A549 (cell line): ENCODE results near the gene AMOT. TPM values are rescaled to one million over a fixed set of nuclear protein-coding genes. Genes with fewer than 3 reads are reported as not detected.

ENCODE experiments used
- ATAC-seq, 2 experiments: fragments of 200-7000 bp in 1 of 2; fragments of >200 bp in 1 of 2; cut with Nextera tagmentation in 1 of 2; cut with Tn5 transposase in 1 of 2; 3 replicates each; pipeline versions ENCODE4 v1.8.0 to v1.9.1; 2018 to 2020; ENCODE audit warnings: mild to moderate bottlenecking in 1 of 2, moderate library complexity in 1 of 2
- CTCF ChIA-PET: fragments of 300-600 bp; sonication (Branson Sonifier 250); formaldehyde crosslinking; extraction: SDS; loops from one replicate; lab custom pipeline; 2021; ENCODE audit warnings: antibody characterized with exemption, inconsistent platforms; lab: Yijun Ruan, JAX
- POLR2A ChIA-PET: fragments of 350-600 bp; formaldehyde crosslinking; extraction: SDS; loops from one replicate; lab custom pipeline; 2021; ENCODE audit warnings: antibody characterized with exemption, inconsistent platforms; lab: Yijun Ruan, JAX
- DNase-seq, 2 experiments: peaks; one replicate each; pipeline versions ENCODE4 v3.0.0 to v3.0.0-alpha.2; 2011 to 2016; ENCODE audit warnings: low read depth in 1 of 2, low spot score in 1 of 2
- FAIRE-seq: peaks from 2 replicates; lab custom pipeline; 2011; peaks lifted over from hg19 to GRCh38; lab: Jason Lieb, UNC
- H3K27ac ChIP-seq, 2 experiments: fragments of >200 bp; sonication (Bioruptor Twin); formaldehyde crosslinking; 3 replicates each; pipeline ENCODE4 v1.5.1; 2016 to 2017
- H3K4me1 ChIP-seq: fragments of >200 bp; sonication (Bioruptor Twin); formaldehyde crosslinking; 3 replicates; pipeline ENCODE4 v1.6.1; 2016
- H3K4me2 ChIP-seq: fragments of >200 bp; sonication (Bioruptor Twin); formaldehyde crosslinking; 3 replicates; pipeline ENCODE4 v1.6.1; 2016
- H3K4me3 ChIP-seq: fragments of >200 bp; sonication (Bioruptor Twin); formaldehyde crosslinking; 3 replicates; pipeline ENCODE4 v1.5.1; 2016
- H3K9me3 ChIP-seq: fragments of >200 bp; sonication (Bioruptor Twin); formaldehyde crosslinking; 3 replicates; pipeline ENCODE4 v1.6.1; 2016
- CBX2 ChIP-seq: fragments of 200-600 bp; sonication (generic); IDR thresholded peaks from 2 replicates; pipeline ENCODE4 v1.6.1; 2016; ENCODE audit warnings: low read depth, mild to moderate bottlenecking, borderline replicate concordance
- CHD2 ChIP-seq: fragments of 150-350 bp; IDR thresholded peaks from 2 replicates; pipeline ENCODE4 v1.6.1; 2014; ENCODE audit warnings: low read length; ENCODE audit not compliant: partially characterized antibody
- EHMT2 ChIP-seq: fragments of 200-600 bp; sonication (generic); IDR thresholded peaks from 2 replicates; pipeline ENCODE4 v1.6.1; 2016; ENCODE audit warnings: antibody characterized with exemption, low read depth, mild to moderate bottlenecking, moderate library complexity
- ESRRA ChIP-seq: fragments of 150-350 bp; IDR thresholded peaks from 2 replicates; pipeline ENCODE4 v1.6.1; 2014; ENCODE audit warnings: mild to moderate bottlenecking, low read length, borderline replicate concordance
- FOXS1 ChIP-seq: fragments of 250-450 bp; sonication (Bioruptor Pico); IDR thresholded peaks from 2 replicates; pipeline ENCODE4 v1.5.0; 2020; ENCODE audit warnings: mild to moderate bottlenecking, moderate library complexity
- GATA3 ChIP-seq: IDR thresholded peaks from 2 replicates; pipeline ENCODE4 v1.6.1; 2012; ENCODE audit warnings: borderline replicate concordance
- HEYL ChIP-seq: fragments of 250-450 bp; sonication (Bioruptor Pico); IDR thresholded peaks from 2 replicates; pipeline ENCODE4 v1.8.0; 2021; ENCODE audit warnings: mild to moderate bottlenecking, moderate library complexity
- NFE2L2 ChIP-seq: fragments of 150-350 bp; conservative IDR thresholded peaks from 2 replicates; pipeline ENCODE4 v1.6.1; 2014; ENCODE audit warnings: low read length
- NR3C1 ChIP-seq: fragments of >200 bp; sonication (Bioruptor Twin); formaldehyde crosslinking; IDR thresholded peaks from 3 replicates; pipeline ENCODE4 v1.6.1; 2017
- PHF8 ChIP-seq: fragments of 200-600 bp; sonication (generic); IDR thresholded peaks from 2 replicates; pipeline ENCODE4 v1.6.1; 2016; ENCODE audit warnings: low read depth, mild to moderate bottlenecking, antibody characterized with exemption, moderate library complexity, borderline replicate concordance
- POLR2A ChIP-seq: IDR thresholded peaks from 2 replicates; pipeline ENCODE4 v1.6.1; 2012; ENCODE audit warnings: mild to moderate bottlenecking, low read length
- RAD21 ChIP-seq, 2 experiments: fragments of >200 bp in 1 of 2; sonication (Bioruptor Twin) in 1 of 2; formaldehyde crosslinking in 1 of 2; IDR thresholded peaks in 1 of 2; conservative IDR thresholded peaks in 1 of 2; 2 replicates in 1 of 2; 3 replicates in 1 of 2; pipeline ENCODE4 v1.6.1; 2012 to 2018; ENCODE audit warnings: inconsistent platforms in 1 of 2
- RNF2 ChIP-seq: fragments of 200-600 bp; sonication (generic); IDR thresholded peaks from 2 replicates; pipeline ENCODE4 v1.6.1; 2016; ENCODE audit warnings: low read depth, mild to moderate bottlenecking, antibody characterized with exemption, moderate library complexity, borderline replicate concordance
- SMC3 ChIP-seq: fragments of >200 bp; sonication (Bioruptor Twin); formaldehyde crosslinking; IDR thresholded peaks from 3 replicates; pipeline ENCODE4 v1.6.1; 2018; ENCODE audit warnings: inconsistent platforms
- SREBF2 ChIP-seq: fragments of 450-650 bp; IDR thresholded peaks from 2 replicates; pipeline ENCODE4 v1.6.1; 2014; ENCODE audit warnings: mild to moderate bottlenecking, moderate library complexity
- ZNF302 ChIP-seq: fragments of 250-450 bp; sonication (Bioruptor Pico); IDR thresholded peaks from 2 replicates; pipeline ENCODE4 v1.9.0; 2021; ENCODE audit warnings: inconsistent platforms, mild to moderate bottlenecking, moderate library complexity
- ZSCAN20 ChIP-seq: fragments of 250-450 bp; sonication (Bioruptor Pico); IDR thresholded peaks from 2 replicates; pipeline ENCODE4 v1.8.0; 2022; ENCODE audit warnings: mild to moderate bottlenecking, moderate library complexity
- WGBS: methylation state at CpG from one replicate; pipeline ENCODE4 v1.1.6; 2017; ENCODE audit errors: missing lambda C conversion rate; 5-methylcytosine and 5-hydroxymethylcytosine counted together
- polyA plus RNA-seq, 4 experiments: library from polyadenylated mRNA; depleted of rRNA in 3 of 4; stranded (reverse); fragments of >200 nt; fragmentation: RNase III in 1 of 4; extraction: RNeasy Plus Mini Kit Qiagen cat#74134 plus additional on column Dnase treatment in 1 of 4; gene quantifications; 2 replicates in 3 of 4; 3 replicates in 1 of 4; pipeline ENCODE4 v1.2.3, GENCODE V29; 2011 to 2017
- TF ChIP-seq, protein P1 (sequence below): fragments of 200-600 bp; sonication (generic); IDR thresholded peaks from 2 replicates; pipeline ENCODE4 v1.6.1; 2016; ENCODE audit warnings: antibody characterized with exemption, mild to moderate bottlenecking, moderate library complexity
- TF ChIP-seq, protein P2 (sequence below): IDR thresholded peaks from 2 replicates; pipeline ENCODE4 v1.6.1; 2012; ENCODE audit warnings: low read depth, borderline replicate concordance
- TF ChIP-seq, protein P3 (sequence below): fragments of 250-450 bp; sonication (Bioruptor Pico); IDR thresholded peaks from 2 replicates; pipeline ENCODE4 v1.5.0; 2020; ENCODE audit warnings: low read depth, mild to moderate bottlenecking, moderate library complexity

Gene AMOT
- polyA plus RNA-seq, 2 of the 4 experiments (the other 2 are of a cell fraction), result 0.03 to 0.05 TPM

DNA sequence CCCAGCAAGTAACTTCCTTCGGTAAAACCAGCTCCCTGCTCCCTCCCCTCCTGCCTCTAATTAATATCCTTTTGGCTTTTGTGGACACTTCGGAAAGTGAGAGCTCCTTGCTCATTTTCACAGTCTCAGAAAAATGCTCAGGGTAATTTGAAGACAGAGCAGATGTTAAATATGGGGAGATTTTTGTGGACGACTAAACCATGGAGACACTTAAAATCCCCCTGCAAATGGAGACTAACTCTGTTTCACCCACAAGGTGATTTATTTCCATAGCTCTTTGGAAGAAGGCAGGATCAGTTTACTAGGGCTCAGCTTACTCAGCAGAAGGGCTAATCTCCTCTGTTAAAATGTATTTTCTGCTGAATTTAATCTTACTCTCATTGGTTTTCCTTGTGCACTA lies 12.2 kb upstream of the AMOT start:
- WGBS, result 58% methylated on average over 3 of the region's 3 CpGs
- no peak overlapping the region for H3K4me2 ChIP-seq
- no peak for DNase-seq
- H3K27ac ChIP-seq, result no peak overlapping the region
- H3K4me1 ChIP-seq, result no peaks in the 10 kb centered on the region
- H3K4me3 ChIP-seq, result no peak overlapping the region
- FAIRE-seq, result no peak
- POLR2A ChIA-PET, result no interaction called here
- TF ChIP-seq POLR2A, result no peak
- TF ChIP-seq RAD21 (conservative IDR thresholded peaks at IDR 0.05 in 1 of 2, IDR thresholded peaks at IDR 0.05 in 1 of 2), result no peak
- TF ChIP-seq, protein P1, sequence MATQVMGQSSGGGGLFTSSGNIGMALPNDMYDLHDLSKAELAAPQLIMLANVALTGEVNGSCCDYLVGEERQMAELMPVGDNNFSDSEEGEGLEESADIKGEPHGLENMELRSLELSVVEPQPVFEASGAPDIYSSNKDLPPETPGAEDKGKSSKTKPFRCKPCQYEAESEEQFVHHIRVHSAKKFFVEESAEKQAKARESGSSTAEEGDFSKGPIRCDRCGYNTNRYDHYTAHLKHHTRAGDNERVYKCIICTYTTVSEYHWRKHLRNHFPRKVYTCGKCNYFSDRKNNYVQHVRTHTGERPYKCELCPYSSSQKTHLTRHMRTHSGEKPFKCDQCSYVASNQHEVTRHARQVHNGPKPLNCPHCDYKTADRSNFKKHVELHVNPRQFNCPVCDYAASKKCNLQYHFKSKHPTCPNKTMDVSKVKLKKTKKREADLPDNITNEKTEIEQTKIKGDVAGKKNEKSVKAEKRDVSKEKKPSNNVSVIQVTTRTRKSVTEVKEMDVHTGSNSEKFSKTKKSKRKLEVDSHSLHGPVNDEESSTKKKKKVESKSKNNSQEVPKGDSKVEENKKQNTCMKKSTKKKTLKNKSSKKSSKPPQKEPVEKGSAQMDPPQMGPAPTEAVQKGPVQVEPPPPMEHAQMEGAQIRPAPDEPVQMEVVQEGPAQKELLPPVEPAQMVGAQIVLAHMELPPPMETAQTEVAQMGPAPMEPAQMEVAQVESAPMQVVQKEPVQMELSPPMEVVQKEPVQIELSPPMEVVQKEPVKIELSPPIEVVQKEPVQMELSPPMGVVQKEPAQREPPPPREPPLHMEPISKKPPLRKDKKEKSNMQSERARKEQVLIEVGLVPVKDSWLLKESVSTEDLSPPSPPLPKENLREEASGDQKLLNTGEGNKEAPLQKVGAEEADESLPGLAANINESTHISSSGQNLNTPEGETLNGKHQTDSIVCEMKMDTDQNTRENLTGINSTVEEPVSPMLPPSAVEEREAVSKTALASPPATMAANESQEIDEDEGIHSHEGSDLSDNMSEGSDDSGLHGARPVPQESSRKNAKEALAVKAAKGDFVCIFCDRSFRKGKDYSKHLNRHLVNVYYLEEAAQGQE, result no peak
- TF ChIP-seq GATA3, result no peak
- TF ChIP-seq PHF8, result no peak
- TF ChIP-seq ZNF302, result no peak
- TF ChIP-seq, protein P2, sequence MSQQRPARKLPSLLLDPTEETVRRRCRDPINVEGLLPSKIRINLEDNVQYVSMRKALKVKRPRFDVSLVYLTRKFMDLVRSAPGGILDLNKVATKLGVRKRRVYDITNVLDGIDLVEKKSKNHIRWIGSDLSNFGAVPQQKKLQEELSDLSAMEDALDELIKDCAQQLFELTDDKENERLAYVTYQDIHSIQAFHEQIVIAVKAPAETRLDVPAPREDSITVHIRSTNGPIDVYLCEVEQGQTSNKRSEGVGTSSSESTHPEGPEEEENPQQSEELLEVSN, result no peak
- no peak for TF ChIP-seq ESRRA
- no peak for TF ChIP-seq NR3C1
- TF ChIP-seq NFE2L2, result no peak
- ATAC-seq, result no peak
- no peaks in the 10 kb centered on the region for H3K9me3 ChIP-seq
- CTCF ChIA-PET, result no interaction called here

DNA sequence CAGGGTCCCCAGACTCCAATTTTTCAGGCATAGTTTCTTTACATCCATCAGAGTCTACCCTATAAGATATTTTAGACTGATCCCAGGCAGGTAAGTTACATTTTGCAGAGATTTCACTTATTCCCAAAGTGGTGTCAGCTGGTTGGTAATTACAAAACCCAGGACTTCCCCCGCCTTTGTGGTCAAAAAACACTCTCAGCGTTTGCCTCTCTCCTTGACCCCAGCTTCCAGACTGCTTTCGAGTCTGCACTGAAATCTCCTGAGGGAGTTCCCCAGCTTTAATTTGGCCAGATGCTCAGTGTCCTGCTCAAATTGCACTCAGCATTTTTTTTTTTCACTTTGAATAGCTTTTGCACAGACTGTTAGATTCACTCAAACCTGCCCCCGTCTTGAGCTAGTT lies 11.2 kb upstream of the AMOT start:
- ATAC-seq (no peak), FAIRE-seq (no peak), DNase-seq (no peak)
- TF ChIP-seq FOXS1 (no peak), PHF8 (no peak), EHMT2 (no peak), SREBF2 (no peak), HEYL (CRISPR knock-in tag) (no peak), ZSCAN20 (CRISPR knock-in tag) (no peak), RNF2 (no peak), ZNF302 (no peak), CBX2 (no peak), SMC3 (no peak), CHD2 (no peak)
- TF ChIP-seq, protein P3, sequence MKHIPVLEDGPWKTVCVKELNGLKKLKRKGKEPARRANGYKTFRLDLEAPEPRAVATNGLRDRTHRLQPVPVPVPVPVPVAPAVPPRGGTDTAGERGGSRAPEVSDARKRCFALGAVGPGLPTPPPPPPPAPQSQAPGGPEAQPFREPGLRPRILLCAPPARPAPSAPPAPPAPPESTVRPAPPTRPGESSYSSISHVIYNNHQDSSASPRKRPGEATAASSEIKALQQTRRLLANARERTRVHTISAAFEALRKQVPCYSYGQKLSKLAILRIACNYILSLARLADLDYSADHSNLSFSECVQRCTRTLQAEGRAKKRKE, result no peak
- TF ChIP-seq, protein P1, result no peak
- WGBS, result 8% methylated on average over 4 of the region's 4 CpGs
- no peak overlapping the region for H3K4me2 ChIP-seq
- no peaks in the 10 kb centered on the region for H3K4me1 ChIP-seq
- POLR2A ChIA-PET, result no interaction called here
- no peak overlapping the region for H3K4me3 ChIP-seq
- H3K27ac ChIP-seq, result no peak overlapping the region
- no peaks in the 10 kb centered on the region for H3K9me3 ChIP-seq
- CTCF ChIA-PET, result no interaction called here
